ENCODE results near the gene SLC4A3.

DNA sequence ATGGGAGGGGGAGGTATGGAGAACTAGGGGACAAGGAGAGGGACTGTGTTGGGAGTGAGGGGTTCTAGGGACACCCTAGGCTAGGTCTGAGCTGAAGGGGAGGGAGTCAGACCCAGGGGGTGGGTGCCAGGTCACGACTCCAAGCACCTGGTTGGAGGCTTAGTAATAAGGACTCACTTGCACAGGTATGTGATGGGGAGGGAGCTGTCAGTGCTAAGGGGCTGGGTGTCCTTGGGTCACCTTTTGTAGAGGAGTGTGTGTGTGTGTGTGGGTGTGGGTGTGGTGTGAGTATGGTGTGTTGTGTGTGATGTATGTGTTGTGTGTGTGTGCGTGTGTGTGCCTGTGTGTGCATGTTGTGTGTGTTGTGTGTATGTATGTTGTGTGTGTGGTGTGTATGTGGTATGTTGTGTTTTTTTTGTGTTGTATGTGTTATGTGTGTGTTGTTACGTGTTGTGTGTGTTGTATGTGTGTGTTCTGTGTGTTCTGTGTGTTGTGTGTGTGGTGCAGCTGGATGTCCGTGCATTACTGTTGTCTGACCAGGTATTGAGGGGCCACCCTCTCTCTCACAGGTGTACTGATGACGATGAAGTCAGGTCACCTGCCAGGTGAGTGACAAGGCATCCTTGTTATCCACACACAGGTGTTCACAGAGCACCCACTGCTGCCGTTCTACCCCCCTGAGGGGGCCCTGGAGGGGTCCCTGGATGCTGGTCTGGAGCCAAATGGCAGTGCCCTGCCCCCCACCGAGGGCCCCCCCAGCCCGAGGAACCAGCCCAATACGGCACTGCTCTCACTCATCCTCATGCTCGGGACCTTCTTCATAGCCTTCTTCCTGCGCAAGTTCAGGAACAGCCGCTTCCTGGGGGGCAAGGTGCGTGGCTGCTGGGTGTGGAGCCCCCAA lies 9.8 kb downstream of the SLC4A3 start:
- TF ChIP-seq POLR2A (IDR thresholded peaks at IDR 0.05) (no peak), CTCF (IDR thresholded peaks at IDR 0.05 in 8 of 11, conservative IDR thresholded peaks at IDR 0.05 in 3 of 11) (no peak), POLR2AphosphoS5 (IDR thresholded peaks at IDR 0.05) (no peak)

All from spleen (tissue), 7 donors.